OCI-LY1 (cell line): Measurements from ENCODE around the gene IFT81.

Experiments
- EZH2 ChIP-seq: fragments of 200-600 bp; sonication (generic), shearing (Covaris generic); IDR thresholded peaks from 2 replicates; pipeline ENCODE4 v1.8.0; 2017; ENCODE audit warnings: borderline replicate concordance, mixed run types, mild to moderate bottlenecking, antibody characterized with exemption, low read length, moderate library complexity, mixed read lengths
- TF ChIP-seq, protein P1 (sequence below): fragments of 200-600 bp; sonication (generic), shearing (Covaris generic); IDR thresholded peaks from 2 replicates; pipeline ENCODE4 v1.5.1; 2017; ENCODE audit warnings: mild to moderate bottlenecking, antibody characterized with exemption, low read length, moderate library complexity, mixed read lengths

DNA sequence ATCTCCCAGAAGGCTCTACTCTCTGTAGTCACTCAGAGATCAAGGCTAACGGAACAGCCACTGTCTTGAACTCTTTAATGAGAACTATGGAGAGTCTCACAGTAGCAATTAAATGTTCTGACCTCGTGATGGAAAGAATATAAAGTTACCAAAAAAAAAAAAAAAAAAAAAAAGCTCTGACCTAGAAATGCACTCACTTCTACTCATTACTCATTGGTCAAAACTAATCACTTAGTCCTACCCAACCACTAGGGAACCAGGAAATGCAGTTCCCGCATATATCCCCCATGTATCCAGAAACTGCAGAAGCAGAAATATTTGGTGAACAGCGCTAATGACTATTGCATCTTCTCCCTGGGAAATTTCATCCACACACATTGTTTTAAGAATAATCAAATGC, 46.4 kb upstream of the IFT81 start:
- TF ChIP-seq EZH2, result no peak
- TF ChIP-seq, protein P1, sequence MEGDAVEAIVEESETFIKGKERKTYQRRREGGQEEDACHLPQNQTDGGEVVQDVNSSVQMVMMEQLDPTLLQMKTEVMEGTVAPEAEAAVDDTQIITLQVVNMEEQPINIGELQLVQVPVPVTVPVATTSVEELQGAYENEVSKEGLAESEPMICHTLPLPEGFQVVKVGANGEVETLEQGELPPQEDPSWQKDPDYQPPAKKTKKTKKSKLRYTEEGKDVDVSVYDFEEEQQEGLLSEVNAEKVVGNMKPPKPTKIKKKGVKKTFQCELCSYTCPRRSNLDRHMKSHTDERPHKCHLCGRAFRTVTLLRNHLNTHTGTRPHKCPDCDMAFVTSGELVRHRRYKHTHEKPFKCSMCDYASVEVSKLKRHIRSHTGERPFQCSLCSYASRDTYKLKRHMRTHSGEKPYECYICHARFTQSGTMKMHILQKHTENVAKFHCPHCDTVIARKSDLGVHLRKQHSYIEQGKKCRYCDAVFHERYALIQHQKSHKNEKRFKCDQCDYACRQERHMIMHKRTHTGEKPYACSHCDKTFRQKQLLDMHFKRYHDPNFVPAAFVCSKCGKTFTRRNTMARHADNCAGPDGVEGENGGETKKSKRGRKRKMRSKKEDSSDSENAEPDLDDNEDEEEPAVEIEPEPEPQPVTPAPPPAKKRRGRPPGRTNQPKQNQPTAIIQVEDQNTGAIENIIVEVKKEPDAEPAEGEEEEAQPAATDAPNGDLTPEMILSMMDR, result no peak
